Measurements from ENCODE around the gene GRK7.

DNA sequence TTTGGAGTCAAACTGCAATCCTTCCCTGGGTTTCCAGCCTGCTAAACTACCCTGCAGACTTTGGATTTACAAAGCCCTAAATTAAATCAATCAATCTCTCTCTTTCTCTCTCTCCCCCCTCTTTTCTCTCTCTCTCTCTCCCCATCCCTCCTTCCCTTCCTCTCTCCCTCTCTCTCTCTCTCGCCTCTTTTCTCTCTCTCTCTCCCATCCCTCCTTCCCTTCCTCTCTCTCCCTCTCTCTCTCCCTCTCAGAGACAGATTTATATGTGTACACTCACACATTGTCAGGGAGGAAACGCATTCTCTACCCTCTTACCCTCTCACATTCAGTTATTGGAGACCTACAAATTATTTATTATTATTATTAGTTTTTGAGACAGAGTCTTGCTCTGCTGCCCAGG, 47.0 kb downstream of the GRK7 start:
- no peak for TF ChIP-seq POLR2A (IDR thresholded peaks at IDR 0.05; ENCODE audit: extremely low read depth, insufficient read length)
- no peak for TF ChIP-seq CTCF (IDR thresholded peaks at IDR 0.05; ENCODE audit: low read depth, low read length)
